ENCODE measurements around the gene WBP1L.
A peak's percentile ranks its signal among the peaks of the same experiment; 100 is the strongest.

Gene WBP1L

DNA sequence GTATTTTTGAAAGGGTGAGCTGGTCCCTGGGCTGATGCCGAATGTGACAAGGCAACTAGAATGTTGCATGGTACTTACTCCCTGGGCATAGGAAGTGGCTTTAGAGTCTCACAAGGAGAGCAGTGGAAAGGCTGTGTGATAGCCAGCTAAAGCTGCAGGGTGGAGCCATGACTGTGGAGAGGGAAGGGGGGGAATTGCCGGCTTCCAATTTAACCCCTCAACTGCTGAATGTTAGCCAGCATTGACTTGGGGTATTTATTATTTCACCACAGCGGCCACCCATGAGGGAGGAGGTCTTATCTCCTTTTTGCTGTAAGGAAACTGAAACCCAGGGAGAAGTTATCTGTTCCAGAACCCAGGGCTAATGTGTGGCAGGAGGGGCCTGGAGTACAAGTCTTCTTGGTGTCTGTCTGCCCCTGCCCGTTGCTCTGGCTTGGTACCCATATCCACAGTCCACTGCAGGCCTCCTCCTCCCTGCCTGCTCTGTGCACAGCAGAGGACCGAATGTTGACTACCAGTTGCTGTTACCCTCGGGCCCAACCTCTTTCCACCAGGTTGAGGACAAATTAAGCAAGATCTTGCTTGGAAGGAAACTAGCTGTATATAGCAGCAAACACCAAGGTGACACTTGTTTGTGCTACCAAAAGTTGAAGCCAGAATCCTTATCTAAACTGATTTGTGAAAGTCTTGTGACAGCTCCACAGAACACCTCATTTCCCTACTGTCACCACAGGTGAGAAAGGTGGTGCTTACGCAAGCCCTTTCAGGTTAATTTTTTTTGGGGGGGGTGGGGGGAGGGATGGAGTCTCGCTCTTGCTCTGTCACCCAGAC, 37.6 kb downstream of the WBP1L start:
- DNase-seq, result no peak

- DNase-seq, result no peak
Measured at GRCh38 chr10:102781921-102782557, 38.3 kb downstream of the WBP1L start.

- no peak for DNase-seq
Measured at GRCh38 chr10:102782673-102783551, 39.2 kb downstream of the WBP1L start.

DNA sequence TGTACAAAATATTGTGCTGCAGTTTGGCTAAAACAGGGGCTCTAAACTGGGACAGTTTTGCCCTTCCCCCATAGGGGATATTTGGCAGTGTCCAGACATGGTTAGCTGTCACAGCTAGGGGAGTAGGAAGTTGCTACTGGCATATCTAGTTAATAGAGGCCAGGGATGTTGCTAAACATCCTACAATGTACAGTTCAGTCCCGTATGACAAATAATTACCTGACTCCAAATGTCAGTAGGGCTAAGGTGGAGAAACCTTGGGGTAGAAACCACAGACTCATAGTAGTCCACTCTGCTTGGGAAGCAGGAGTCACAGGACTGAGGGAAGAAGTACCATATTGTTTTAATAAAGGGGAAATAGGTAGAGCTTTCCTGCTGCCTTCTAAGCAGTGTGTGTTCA, 39.8 kb downstream of the WBP1L start:
- no peak for DNase-seq

- no peak for DNase-seq
Measured at GRCh38 chr10:102785818-102786217, 42.1 kb downstream of the WBP1L start.

GRCh38 chr10:102791754-102792395, 48.1 kb downstream of the WBP1L start:
- no peak for DNase-seq

- no peak for DNase-seq
Measured at GRCh38 chr10:102795453-102796406, 52.0 kb downstream of the WBP1L start.

- peak; percentile 16 to 29 for DNase-seq
Measured at GRCh38 chr10:102796407-102797176, 52.8 kb downstream of the WBP1L start.

- no peak for DNase-seq
Measured at GRCh38 chr10:102799691-102800471, 56.1 kb downstream of the WBP1L start.

GRCh38 chr10:102800611-102801335, 57.0 kb downstream of the WBP1L start:
- DNase-seq, result no peak

GRCh38 chr10:102801496-102801895, 57.7 kb downstream of the WBP1L start:
- no peak for DNase-seq

DNA sequence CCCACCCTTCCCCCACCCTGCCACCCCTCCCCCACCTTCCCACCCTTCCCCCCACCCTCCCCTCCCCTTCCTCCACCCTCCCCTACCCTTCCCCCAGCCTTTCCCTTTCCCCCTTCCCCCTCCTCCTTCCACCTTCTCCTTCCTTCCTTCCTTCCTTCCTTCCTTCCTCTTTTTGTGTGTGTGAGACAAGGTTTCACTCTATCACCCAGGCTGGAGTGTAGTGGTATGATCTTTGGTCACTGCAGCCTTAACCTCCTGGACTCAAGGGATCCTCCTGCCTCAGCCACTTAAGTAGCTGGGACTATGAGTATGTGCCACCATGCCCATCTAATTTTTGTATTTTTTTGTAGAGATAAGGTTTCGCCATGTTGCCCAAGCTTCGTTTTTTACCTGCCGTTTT, 58.2 kb downstream of the WBP1L start:
- DNase-seq, result no peak

DNA sequence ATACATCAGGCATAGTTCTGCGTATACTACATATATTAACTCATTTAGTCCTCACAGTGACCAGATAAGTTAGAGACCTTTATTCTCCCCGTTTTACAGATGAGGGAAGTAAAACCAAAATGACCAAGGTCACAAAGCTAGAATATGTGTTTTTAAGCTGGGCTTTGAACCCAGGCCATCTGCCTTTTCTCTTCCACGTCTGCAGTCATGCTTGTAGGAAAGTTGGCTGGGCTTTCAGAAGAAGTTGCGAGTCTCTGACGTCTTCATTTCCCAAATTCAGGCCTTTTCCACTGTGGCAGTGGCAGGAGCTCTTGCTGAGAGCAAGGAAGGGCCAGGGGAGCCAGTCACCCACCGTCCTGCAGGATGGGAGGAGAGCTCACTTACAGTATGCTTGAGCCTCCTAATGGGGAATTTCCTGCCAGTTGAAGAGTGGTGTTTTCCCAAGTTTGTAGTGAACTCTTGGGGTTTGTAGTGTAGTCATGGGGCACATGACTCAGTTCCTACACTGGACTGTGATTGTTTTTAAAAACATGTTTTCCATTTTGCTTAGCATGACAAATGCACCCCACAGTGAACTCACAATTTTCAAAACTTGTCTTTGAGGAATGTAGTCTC, 59.3 kb downstream of the WBP1L start:
- peak in 1 of 2 donors; percentile 1 for DNase-seq

DNA sequence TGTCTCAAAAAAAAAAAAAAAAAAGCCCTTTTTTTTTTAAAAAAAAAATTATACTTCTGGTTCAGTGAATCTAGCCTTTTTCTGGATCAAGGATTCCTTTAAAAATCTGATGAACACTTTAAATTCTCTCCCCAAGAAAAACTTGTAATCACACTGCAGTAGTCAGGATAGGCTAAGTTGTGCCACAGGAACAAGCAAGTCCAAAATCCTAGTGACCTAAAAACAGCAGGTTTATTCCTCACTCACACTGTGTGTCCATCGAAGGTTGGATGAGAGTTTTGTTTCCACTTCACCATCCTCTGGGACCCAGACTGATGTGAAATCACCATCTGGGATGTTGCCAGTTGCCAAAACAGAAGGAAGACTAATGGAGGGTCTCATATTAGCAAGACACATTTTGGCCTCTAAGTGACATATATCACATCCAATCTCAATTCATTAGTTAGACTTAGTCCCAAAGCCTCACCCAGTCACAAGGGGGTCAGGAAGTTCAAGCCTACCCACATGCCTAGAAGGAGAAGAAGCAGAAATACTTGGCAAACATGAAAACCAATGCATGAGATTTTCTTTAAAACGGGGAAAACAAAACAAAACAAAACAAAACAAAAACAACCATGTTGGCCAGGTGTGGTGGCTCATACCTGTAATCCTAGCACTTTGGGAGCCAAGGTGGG, 60.8 kb downstream of the WBP1L start:
- DNase-seq, result no peak

- DNase-seq, result no peak
Measured at GRCh38 chr10:102808380-102808779, 64.6 kb downstream of the WBP1L start.

DNA sequence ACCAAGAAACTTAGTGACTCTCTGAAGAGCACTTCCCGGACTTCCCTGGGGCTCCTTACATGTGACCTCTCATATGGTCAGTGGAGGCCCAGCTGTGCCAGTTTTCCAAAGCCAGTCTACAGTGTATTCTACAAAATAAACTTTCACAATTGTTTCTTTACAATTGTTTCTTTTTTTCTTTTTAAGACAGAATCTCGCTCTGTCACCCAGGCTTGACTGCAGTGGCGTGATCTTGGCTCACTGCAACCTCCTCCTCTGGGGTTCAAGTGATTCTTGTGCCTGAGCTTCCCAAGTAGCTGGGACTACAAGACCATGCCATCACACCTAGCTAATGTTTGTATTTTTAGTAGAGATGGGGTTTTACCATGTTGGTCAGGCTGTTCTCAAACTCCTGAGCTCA, 67.6 kb downstream of the WBP1L start:
- no peak for DNase-seq

DNA sequence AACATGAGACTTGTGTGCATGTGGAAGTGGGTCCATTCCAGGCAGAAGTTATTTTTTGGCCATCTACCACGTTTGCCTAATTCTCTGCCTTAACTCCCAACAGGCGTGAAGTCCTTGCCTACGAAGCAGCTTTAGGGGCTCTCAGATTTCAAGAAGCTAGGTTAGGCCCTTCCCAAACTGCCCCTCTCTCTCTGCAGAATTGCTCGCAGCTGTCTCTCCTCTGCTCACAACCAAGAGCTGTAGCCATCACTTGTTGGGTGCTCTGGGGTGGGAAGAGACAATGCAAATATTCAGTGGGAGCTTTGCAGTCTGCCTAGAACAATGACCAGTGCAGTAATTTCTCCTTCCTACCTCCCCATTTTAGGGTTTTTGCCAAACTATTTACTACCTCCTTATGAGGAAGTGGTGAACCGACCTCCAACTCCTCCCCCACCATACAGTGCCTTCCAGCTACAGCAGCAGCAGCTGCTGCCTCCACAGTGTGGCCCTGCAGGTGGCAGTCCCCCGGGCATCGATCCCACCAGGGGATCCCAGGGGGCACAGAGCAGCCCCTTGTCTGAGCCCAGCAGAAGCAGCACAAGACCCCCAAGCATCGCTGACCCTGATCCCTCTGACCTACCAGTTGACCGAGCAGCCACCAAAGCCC, 68.6 kb downstream of the WBP1L start:
- DNase-seq, result no peak

DNA sequence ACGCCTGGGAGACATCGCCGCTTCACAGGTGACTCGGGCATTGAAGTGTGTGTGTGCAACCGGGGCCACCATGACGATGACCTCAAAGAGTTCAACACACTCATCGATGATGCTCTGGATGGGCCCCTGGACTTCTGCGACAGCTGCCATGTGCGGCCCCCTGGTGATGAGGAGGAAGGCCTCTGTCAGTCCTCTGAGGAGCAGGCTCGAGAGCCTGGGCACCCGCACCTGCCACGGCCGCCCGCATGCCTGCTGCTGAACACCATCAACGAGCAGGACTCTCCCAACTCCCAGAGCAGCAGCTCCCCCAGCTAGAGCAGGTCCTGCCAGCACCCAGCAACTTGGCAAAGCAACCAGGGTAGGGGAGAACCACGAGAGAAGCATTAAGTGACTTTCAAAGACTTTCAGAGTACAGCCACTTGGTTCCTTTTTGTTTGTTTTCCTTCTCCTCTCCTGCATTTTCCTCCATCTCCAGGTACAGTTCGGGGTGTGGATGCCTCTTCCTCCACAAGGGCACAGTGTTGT, 69.3 kb downstream of the WBP1L start:
- no peak for DNase-seq

Measured in activated CD4-positive, alpha-beta T cell treated with anti-CD3 and anti-CD28 coated beads for 4 hours (primary cell).